Hematopoietic multipotent progenitor cell treated with erythropoietin and hydrocortisone succinate and interleukin-3 and kit ligand, for 4 days (in vitro differentiated cells): Measurements from ENCODE around the gene CCDC146.
"Not testable (repeated sequence)": the region's sequence is repeated elsewhere in the genome, so short reads cannot be mapped to it uniquely, and the experiment has no call there.

Experiments
- DNase-seq: peaks from one replicate; pipeline ENCODE4 v3.0.0-alpha.2; 2015

Gene CCDC146

GRCh38 chr7:77152232-77152631 is 29.8 kb downstream of the CCDC146 start:
- not testable (repeated sequence) for DNase-seq

- not testable (repeated sequence) for DNase-seq
Measured at GRCh38 chr7:77154917-77155464, 32.6 kb downstream of the CCDC146 start.

DNA sequence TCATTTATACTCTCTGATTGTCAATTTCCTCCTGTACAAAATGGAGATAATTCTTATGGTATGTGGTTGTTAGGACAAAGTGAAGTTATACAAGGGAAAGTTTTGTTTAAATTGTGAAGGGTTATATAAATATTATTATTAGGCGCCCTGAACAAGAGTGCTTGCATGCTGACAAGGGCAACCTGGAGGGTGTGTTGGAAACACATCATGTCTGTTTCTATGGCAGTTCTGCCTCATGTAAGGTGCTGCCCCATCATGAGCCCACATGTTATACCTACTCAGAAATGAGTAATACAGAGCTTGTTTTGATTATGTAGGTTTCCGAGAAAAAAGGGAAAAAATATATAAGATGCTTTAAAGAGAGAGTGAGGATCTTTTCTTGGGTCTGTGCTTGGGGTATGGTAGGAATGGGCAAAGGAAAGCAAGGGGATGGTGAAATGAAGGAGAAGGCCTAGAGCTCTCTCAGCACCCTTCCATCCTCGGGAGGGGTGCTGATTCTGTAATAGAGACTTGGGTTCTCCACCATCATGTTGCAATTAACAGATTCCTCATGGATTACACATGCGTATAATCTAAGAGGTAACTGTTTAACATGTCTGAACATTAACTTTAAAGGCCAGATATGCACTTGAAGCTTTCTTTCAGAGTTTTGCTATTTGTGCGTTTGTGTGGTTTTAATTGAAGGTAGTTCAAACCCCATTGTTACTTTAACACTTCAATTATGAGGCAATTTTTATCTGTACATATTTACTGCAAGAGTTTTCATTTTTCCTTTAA is 33.4 kb downstream of the CCDC146 start:
- DNase-seq: not testable (repeated sequence)

- not testable (repeated sequence) for DNase-seq
Measured at GRCh38 chr7:77157034-77157433, 34.6 kb downstream of the CCDC146 start.

DNA sequence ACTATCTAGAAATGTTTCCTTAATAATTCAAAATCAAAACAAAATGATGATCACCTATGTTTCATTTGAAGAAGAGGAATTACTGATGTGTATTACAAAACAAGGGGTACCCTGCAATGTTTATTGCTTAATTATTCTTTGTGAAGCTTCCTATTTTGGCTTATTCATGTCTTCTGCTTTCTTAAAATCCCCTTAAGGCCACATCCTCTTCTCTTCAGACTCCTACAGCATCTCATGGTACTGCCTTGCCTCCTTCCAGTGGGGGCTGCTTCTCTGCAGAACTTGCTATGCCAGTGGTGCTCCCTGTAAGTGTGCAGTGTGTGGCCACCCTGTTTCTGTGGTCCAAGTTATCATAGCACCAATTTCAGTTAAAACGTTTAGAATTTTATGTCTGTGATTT is 35.0 kb downstream of the CCDC146 start:
- peak; percentile 50 for DNase-seq

- DNase-seq: peak; percentile 22
Measured at GRCh38 chr7:77171073-77171472, 48.7 kb downstream of the CCDC146 start.

DNA sequence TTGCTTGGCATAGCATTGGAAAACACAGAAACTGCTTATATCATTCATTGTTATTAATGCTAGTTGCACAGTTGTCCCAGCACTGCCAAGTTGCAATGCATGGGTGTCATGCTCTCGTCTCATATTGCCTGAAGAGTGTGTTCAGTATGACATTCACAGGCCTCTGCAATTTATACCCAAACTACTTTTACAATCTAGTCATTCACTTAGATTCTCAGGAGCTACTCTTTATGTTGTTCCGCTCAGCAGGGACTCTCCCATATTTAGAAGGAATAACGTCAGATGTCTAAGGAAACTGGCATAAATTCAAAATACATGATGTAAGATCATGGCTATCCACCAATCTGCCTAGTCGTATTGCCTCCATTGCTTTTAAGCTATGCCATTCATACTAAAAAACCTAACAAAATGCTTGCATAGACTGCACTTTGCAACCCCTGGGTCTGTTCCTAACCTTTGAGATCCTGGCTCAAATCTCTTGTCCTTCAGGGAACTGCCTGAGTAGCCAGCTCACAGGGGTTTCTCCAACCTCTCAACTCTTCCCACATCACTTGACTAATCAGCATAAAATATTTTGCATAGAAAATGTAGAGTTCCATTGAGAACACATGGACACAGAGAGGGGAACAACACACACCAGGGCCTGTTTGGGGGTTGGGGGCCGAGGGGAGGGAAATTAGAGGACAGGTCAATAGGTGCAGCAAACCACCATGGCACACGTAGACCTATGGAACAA is 50.2 kb downstream of the CCDC146 start:
- not testable (repeated sequence) for DNase-seq

- not testable (repeated sequence) for DNase-seq
Measured at GRCh38 chr7:77174418-77174817, 52.0 kb downstream of the CCDC146 start.

DNA sequence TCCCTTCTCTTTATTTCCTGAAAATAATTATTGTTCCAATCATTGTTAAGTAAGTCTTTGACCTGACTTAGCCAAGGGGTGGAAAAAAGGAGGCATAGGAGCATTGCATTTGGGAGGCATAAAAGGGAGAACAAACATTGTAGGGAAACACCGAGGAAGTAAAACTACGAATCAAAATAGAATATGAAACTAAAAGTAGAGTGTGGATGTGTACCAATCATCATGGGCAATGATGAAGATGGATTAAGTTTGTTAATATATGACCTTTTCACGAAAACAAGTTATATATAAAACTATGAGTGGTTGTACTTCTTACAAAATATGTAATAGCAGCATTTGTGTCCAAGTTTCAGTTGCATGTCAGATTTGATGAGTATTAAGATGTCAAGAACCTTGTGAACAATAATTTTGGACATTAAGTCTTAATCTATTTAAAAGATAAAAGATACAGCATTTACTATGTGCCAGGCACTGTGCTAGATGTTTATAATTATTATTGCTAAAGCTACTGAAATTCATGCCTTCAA is 52.9 kb downstream of the CCDC146 start:
- DNase-seq: not testable (repeated sequence)

DNA sequence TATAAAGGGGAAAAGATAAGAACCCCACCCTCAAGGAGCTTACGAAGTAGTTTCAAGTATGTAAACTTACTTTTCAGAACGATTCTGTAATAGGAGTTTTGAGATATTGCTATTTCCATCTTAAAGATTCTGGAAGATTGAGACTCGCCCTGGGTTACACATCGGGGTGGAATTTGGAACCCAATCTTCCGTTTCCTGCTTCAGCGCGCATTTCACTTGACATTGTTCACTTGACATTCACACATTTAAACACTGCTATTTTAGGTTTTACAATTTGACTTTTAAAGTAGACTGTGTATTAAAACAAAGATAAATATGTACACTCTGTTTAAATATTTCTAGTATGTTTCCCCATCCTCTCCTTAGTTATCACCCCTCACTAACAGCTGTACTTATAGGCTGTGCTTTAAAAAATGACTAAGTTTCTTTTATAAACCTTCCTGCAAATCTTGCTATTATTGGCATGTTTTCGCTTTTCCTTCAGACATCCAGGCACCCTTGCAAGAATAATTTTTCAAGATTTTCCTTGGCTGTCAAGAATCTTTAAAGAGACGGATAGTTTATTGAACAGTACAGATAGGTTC is 55.0 kb downstream of the CCDC146 start:
- not testable (repeated sequence) for DNase-seq

- not testable (repeated sequence) for DNase-seq
Measured at GRCh38 chr7:77178024-77178423, 55.6 kb downstream of the CCDC146 start.

DNA sequence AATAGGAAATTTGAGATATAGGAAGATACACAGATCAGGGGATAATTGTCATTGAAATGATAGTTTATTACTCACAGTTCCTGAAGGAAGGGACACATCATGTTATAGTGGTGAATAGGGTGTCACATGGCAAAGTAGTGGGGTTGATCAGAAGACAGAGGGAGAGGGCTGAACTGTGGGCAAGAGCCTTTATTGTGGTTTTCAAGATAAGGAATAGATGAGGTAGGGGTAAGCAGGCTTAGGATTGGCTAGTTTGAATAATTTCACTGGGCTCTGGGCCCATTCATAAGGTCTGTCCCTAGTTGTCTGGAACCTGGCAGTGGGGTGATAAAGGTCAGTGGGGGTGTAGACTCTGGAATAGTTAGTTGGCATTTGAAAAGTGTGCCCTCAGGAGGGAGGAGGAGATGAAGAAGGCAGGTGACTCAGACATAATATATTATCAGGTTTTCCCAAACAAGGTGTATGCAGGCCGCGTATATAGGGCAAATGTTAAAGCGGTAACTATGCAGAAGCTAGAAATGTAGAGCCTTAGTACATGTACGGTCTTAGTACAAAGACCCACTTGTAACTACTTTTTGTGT is 58.7 kb downstream of the CCDC146 start:
- peak; percentile 62 for DNase-seq

DNA sequence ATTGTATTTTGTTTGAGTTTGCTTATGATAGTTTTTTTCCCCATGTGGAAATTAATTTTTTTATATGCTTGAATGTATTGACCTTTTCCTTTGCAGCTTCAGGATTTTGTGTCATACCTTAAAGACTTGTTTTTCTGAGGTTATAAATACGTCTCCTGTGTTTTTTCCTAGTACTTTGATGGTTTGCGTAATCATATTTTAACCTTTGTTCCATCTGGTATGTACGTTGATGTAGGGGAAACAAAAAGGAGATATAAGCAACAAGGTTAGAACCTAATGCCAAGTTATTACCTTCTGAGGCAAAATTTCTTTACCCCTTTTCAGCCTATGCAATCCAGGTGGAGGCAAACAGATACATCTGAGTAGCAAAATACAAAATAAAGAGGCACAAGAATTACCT is 59.3 kb downstream of the CCDC146 start:
- DNase-seq: no peak

DNA sequence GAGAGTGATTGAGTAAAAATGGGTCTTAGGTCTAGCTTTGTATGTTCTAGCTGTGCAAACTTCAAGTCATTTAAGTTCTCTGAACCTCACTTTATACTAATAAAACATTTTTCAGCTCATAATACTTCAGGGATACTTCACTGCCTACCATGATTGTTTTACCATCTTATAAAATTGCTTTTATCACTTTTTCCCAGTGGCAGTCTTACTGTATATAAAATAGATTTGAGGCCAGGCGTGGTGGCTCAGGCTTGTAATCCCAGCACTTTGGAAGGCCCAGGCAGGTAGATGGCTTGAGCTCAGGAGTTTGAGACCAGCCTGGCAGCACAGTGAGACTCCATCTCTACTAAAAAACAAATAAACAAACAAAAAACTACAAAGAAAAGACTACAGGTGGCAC is 59.8 kb downstream of the CCDC146 start:
- DNase-seq: no peak

GRCh38 chr7:77184463-77184862 is 62.0 kb downstream of the CCDC146 start:
- DNase-seq: no peak

GRCh38 chr7:77184990-77185389 is 62.6 kb downstream of the CCDC146 start:
- DNase-seq: no peak

DNA sequence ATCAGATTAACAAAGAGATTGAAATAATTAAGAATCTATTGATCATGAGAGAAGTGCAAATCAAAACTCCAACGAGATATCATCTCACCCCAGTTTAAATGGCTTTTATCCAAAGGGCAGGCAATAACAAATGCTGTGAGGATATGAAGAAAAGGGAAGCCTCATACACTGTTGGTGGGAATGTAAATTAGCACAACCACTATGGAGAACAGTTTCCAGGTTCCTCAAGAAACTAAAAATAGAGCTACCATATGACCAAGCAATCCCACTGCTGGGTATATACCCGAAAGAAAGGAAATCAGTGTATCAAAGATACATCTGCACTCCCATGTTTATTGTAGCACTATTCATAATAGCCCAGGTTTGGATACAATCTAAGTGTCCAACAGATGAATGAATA is 63.5 kb downstream of the CCDC146 start:
- no peak for DNase-seq

DNA sequence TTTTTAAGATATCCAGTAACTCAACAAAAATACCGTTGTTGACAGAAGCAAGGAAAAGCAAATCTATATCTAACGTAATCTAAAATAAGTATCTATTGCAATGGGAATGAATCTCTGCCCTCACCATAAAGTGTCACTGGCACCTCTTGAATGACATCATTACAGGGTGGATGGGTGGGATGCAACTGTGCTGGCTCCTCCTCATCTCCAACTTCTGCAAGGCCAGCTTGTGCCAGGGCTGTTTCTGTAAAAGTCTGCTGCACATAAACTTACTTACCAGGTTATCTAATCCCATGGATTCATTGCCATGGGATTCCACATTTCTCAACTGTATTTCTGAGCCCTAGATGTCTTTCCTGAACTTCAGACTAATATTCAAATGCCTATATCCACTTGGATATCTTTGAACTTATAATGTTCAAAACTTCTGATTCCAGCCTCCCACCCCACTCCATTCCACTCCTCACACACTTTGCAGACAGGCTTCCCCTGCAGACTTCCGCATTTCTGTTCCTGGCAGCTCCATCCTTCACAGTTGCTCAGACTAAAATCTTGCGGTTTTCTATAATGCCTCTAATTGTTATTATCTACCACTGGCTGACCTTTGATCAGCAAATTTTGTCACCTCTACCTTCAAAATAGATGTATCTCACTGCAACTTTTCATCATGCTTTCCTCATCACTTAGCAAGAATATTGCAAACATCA is 66.5 kb downstream of the CCDC146 start:
- peak; percentile 84 for DNase-seq

- DNase-seq: no peak
Measured at GRCh38 chr7:77197141-77197540, 74.7 kb downstream of the CCDC146 start.

DNA sequence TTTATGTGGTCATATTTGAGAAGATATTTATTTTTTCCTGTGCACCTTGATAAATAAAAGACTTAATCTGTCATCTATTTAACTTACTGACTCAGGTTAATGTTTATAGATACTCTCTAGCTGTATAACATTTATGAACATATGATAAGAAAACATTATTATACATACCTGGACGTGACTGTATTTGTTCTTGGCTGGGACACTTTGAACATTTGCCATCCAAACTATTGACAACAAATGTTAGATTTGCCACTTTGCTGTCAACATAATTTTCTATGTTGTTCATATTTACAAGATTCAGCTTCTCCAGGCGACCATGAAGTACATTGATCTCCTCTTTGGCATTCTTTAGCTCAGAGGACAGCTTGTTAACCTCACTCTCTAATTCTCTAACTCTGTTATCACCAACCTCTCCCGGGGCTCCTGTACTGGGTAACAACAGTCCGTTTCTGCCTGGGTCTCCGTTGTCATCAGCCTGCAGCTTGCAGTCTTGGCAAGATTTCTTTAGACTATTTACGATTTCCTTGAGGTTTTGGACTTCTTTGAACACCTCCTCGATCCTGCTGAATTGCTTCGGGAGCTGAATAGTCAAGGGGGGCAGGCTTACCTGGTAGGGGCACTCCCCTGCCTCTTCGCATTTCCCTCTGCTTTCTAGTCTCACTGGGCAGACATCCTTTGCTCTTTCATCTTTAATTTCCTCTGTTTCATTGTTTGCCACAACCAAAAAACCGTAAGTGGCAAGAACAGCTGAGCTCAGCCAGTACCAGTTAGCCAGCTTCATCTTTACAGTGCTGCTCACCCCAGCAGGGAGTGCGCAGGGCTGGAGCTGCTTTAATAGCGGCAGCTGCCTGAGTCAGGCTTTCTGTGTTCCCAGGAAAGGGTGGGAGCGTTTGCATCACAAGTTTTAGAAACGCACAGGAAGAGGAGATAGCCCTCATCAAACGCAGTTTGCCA is 76.9 kb downstream of the CCDC146 start, which contains the start of gene FGL2:
Gene FGL2 (minus strand): TSS at position 807 of the 954 bp plus-strand sequence. CDS start 26 bp downstream, at position 781.
- peak; percentile 53 for DNase-seq

DNA sequence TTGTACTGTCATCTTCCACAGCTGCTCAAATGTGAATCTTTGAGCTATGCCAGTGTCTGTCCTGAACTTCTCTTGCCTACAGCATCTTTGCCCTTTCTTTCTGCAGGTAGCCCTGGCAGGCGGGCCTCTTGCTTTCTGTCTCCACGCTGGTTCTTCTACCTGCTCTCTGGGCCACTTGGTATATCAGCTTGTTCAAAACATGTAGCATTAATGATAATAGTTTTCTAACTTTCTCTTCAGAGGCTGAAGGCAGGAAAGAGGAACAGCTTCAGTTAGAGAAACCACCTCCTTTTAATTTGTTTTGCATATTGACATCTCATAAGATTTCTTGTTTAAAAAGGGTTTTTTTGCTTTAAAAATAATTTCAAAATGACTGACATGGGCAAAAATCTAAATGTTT is 78.1 kb downstream of the CCDC146 start:
- peak; percentile 36 for DNase-seq
